GM19372 (cell line): ENCODE data around the gene LPAR2.
A peak's percentile ranks its signal among the peaks of the same experiment; 100 is the strongest.
"Not testable (repeated sequence)": the region's sequence is repeated elsewhere in the genome, so short reads cannot be mapped to it uniquely, and the experiment has no call there.

ENCODE experiments used
- ATAC-seq: cut with Tn5 transposase; IDR thresholded peaks from one replicate; pipeline ENCODE4 v1.9.1; 2021; ENCODE audit warnings: mild to moderate bottlenecking, low read depth, moderate library complexity; ENCODE audit not compliant: unreplicated experiment

Gene LPAR2

GRCh38 chr19:19602136-19602712 lies 25.8 kb downstream of the LPAR2 start:
- no peak for ATAC-seq

- no peak for ATAC-seq
Measured at GRCh38 chr19:19600793-19601330, 27.2 kb downstream of the LPAR2 start.

- not testable (repeated sequence) for ATAC-seq
Measured at GRCh38 chr19:19598728-19599451, 29.1 kb downstream of the LPAR2 start.

- peak; percentile 49 for ATAC-seq
Measured at GRCh38 chr19:19597809-19598306, 30.2 kb downstream of the LPAR2 start.

GRCh38 chr19:19595171-19595701 lies 32.8 kb downstream of the LPAR2 start:
- ATAC-seq, result no peak

GRCh38 chr19:19594381-19594780 lies 33.6 kb downstream of the LPAR2 start:
- ATAC-seq, result no peak

GRCh38 chr19:19592690-19593089 lies 35.3 kb downstream of the LPAR2 start:
- no peak for ATAC-seq

- no peak for ATAC-seq
Measured at GRCh38 chr19:19591133-19591825, 36.7 kb downstream of the LPAR2 start.

GRCh38 chr19:19588546-19588945 lies 39.5 kb downstream of the LPAR2 start:
- no peak for ATAC-seq

GRCh38 chr19:19587771-19588170 lies 40.2 kb downstream of the LPAR2 start:
- ATAC-seq, result no peak

GRCh38 chr19:19584356-19584755 lies 43.7 kb downstream of the LPAR2 start:
- ATAC-seq, result no peak

GRCh38 chr19:19582471-19582870 lies 45.5 kb downstream of the LPAR2 start:
- ATAC-seq, result no peak

- ATAC-seq, result no peak
Measured at GRCh38 chr19:19581391-19581790, 46.6 kb downstream of the LPAR2 start.

- no peak for ATAC-seq
Measured at GRCh38 chr19:19580418-19580817, 47.6 kb downstream of the LPAR2 start.

GRCh38 chr19:19579533-19580361 lies 48.3 kb downstream of the LPAR2 start:
- no peak for ATAC-seq

- ATAC-seq, result no peak
Measured at GRCh38 chr19:19578252-19578651, 49.8 kb downstream of the LPAR2 start.

- no peak for ATAC-seq
Measured at GRCh38 chr19:19575411-19575810, 52.6 kb downstream of the LPAR2 start.
